ENCODE data around the gene CETN2. TPM values are rescaled to one million over a fixed set of nuclear protein-coding genes. Genes with fewer than 3 reads are reported as not detected.

Gene CETN2
- total RNA-seq, 1 donor = 65.7 TPM

DNA sequence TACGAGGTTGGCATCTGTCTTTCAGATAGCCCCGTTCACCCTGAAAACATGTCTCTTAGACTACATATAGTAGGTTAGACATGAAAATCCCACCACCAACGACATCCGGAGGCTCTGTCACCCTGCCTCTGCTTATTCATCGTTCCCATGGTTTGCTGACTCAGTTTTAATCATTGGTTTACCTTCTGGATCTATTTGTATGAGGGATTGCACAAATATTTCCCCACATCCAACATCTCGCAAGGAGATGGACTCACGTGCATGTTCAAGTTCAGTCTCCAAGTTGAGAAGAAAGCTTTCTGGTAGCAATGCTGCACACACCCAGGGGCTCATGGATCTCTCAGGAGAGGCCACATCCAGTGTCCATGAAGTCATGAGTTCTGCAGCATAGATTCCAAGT, 10.8 kb downstream of the CETN2 start:
- TF ChIP-seq, protein P1, sequence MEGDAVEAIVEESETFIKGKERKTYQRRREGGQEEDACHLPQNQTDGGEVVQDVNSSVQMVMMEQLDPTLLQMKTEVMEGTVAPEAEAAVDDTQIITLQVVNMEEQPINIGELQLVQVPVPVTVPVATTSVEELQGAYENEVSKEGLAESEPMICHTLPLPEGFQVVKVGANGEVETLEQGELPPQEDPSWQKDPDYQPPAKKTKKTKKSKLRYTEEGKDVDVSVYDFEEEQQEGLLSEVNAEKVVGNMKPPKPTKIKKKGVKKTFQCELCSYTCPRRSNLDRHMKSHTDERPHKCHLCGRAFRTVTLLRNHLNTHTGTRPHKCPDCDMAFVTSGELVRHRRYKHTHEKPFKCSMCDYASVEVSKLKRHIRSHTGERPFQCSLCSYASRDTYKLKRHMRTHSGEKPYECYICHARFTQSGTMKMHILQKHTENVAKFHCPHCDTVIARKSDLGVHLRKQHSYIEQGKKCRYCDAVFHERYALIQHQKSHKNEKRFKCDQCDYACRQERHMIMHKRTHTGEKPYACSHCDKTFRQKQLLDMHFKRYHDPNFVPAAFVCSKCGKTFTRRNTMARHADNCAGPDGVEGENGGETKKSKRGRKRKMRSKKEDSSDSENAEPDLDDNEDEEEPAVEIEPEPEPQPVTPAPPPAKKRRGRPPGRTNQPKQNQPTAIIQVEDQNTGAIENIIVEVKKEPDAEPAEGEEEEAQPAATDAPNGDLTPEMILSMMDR (IDR thresholded peaks at IDR 0.05; ENCODE audit: insufficient read depth, low read length) = no peak
- DNase-seq (ENCODE audit: low read depth) = peak; percentile 47
- H3K4me3 ChIP-seq (ENCODE audit: low read depth, low read length) = no peak overlapping the region

DNA sequence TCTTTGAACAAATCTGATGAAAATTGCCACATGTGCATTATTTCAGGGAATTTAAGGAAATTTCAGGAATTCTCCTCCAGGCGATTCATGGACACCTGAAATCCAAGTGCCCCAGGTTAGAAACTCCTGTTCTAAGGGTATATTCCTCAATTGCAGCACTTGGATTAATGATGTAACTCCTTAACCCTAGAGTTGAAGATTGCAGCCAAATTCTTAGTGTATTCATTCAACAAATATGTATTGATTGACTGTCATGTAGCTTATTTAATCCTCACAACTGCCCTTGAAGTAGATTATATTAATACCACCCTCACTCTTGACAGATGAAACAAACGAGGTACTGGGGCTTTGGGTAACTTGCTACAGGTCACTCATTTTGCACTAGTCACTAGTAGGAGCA, 11.3 kb downstream of the CETN2 start:
- TF ChIP-seq, protein P1 (IDR thresholded peaks at IDR 0.05; ENCODE audit: insufficient read depth, low read length) = no peak
- peak; percentile 48 for DNase-seq (ENCODE audit: low read depth)
- H3K4me3 ChIP-seq (ENCODE audit: low read depth, low read length) = no peak overlapping the region

DNA sequence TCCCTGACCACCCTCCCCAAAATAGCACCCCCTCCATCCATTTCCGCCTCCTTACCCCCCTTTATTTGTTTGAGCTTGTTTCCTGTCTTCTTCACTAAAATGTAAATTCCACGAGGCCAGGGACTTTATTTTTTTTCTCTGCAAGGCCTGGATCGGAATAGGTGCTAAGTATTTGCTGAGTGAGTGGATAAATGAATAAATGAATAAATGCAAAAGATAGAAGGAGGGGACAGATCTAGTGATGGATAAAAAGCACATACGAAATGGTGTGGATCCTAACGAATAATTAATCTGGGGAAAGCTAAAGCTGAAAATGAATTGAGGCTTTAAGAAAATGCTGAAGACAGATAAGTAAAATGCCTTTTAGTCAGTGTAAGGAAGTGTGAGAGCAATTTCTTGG, 12.2 kb downstream of the CETN2 start:
- no peak for DNase-seq (ENCODE audit: low read depth)
- TF ChIP-seq, protein P1 (IDR thresholded peaks at IDR 0.05; ENCODE audit: insufficient read depth, low read length) = no peak
- H3K4me3 ChIP-seq (ENCODE audit: low read depth, low read length) = no peak overlapping the region

DNA sequence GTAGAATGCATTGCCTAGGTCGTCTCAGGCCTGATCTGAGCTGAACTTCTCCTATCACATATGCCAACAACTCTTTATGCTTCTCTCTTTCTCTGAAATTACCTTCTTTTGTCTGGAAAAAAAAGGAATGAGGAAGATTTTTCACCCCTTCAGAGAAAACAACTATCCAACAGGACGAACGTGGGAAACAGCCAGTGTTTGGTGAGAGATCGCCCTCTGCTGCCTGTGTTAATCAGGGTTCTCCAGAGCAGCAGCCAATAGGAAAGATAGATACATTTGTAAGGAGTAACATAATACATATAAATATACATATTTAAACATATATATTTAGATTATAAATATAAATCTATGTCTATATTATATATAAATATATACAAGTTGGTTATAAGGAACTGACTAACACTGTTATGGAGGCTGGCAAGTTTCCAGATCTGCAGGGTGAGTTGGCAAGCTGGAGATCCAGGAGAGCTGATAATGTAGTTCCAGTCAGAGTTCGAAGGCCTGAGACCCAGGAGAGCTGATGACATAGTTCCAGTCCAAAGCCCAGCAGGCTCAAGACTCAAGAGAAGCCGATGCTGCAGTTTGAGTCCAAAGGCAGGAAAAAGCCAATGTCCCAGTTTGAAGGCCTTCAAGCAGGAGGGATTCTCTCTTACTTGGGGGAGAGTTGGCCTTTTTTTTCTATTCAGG, 13.3 kb downstream of the CETN2 start:
- DNase-seq (ENCODE audit: low read depth) = peak; percentile 60
- no peak overlapping the region for H3K4me3 ChIP-seq (ENCODE audit: low read depth, low read length)
- TF ChIP-seq, protein P1 (IDR thresholded peaks at IDR 0.05; ENCODE audit: insufficient read depth, low read length) = peak; percentile 60

DNA sequence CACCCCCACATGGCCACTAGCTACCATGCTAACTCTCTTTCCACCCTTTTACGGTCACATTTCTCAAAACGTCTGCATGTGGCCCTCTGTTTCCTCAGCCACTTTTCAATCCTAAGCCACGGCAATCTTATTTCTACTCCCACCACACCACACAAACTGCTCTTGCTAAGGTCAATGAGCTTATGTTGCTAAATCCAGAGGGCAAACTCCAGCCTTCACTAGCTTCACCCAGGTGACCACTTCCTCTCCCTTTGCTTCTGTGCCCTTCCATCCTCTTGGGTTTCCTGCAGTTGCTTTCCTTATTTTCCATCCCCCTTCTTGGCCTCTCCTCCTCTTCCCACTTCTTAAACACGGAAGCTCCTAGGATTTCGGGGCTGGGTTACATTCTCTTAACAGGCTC, 16.5 kb downstream of the CETN2 start:
- H3K4me3 ChIP-seq (ENCODE audit: low read depth, low read length) = no peak overlapping the region
- TF ChIP-seq, protein P1 (IDR thresholded peaks at IDR 0.05; ENCODE audit: insufficient read depth, low read length) = no peak
- DNase-seq (ENCODE audit: low read depth) = no peak

DNA sequence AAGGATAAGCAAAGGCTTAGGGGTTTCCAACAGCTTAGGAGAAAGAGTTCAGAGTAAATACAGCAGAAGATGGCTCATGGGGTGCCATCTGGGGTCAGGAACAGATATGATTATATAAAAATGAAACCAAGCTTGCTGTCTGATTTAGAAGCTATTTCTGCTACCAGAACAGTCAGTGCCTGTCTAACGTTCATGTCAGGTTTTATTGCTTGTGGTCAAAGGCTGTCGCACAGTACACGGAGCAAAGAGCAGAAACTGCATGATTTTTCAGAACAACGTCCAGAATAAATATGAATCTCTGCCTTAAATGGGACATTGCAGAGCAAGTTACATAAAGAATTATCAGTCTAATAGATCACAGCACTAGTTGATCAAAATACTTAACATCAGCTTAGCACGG, 17.4 kb downstream of the CETN2 start:
- DNase-seq (ENCODE audit: low read depth) = no peak
- TF ChIP-seq, protein P1 (IDR thresholded peaks at IDR 0.05; ENCODE audit: insufficient read depth, low read length) = no peak
- H3K4me3 ChIP-seq (ENCODE audit: low read depth, low read length) = no peak overlapping the region

DNA sequence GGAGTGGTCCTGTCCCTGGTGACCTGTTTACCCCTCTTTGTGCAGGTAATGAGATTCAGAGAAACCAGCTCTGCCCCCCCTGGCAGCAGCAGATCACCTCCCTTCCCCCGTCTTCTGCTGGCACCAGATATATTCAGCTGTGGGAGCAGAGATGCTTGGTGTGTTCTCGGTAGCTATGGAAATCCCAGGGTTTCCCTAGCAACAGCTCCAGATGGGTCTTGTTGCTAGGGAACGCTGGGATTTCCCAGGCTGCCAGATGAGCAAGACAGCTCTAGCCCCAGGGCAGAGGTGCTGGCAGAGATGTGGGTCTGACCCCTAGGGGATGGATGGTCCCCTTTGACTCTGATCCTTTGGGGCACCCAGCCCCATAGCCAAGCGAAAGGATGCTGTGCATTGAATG, 20.2 kb downstream of the CETN2 start:
- H3K4me3 ChIP-seq (ENCODE audit: low read depth, low read length) = no peak overlapping the region
- no peak for DNase-seq (ENCODE audit: low read depth)
- TF ChIP-seq, protein P1 (IDR thresholded peaks at IDR 0.05; ENCODE audit: insufficient read depth, low read length) = no peak

Measured in fibroblast of the aortic adventitia (primary cell).